Activated CD8-positive, alpha-beta T cell treated with anti-CD3 and anti-CD28 coated beads, Interleukin-2, amount 10 ng/mL, durations not matched to agents 7 days and 5 days (primary cell): Measurements from ENCODE around the gene CLEC11A. TPM values are rescaled to one million over a fixed set of nuclear protein-coding genes. Genes with fewer than 3 reads are reported as not detected.
A peak's percentile ranks its signal among the peaks of the same experiment; 100 is the strongest.
"Not testable (repeated sequence)": the region's sequence is repeated elsewhere in the genome, so short reads cannot be mapped to it uniquely, and the experiment has no call there.

ENCODE experiments used
- ATAC-seq: fragments of 150-1000 bp; cut with Tn5 transposase; one replicate; pipeline ENCODE4 v1.10.0; 2021; ENCODE audit warnings: moderate library complexity
- CTCF ChIA-PET: fragments of 350-600 bp; sonication (Branson Sonifier 250); formaldehyde crosslinking; loops from one replicate; lab custom pipeline; 2021; ENCODE audit warnings: antibody characterized with exemption; lab: Charles Lee
- POLR2A ChIA-PET: fragments of 350-600 bp; sonication (Branson Sonifier 250); formaldehyde crosslinking; loops from one replicate; lab custom pipeline; 2021; ENCODE audit warnings: antibody characterized with exemption; lab: Charles Lee
- DNase-seq: peaks from one replicate; pipeline ENCODE4 v3.0.0-alpha.2; 2020
- H3K27ac Mint-ChIP-seq: one replicate; pipeline ENCODE4 v1.8.0; 2021; ENCODE audit warnings: mild to moderate bottlenecking, mixed read lengths
- H3K27me3 Mint-ChIP-seq: one replicate; pipeline ENCODE4 v1.8.0; 2021; ENCODE audit warnings: low read depth, mixed read lengths
- H3K36me3 Mint-ChIP-seq: one replicate; pipeline ENCODE4 v1.8.0; 2021; ENCODE audit warnings: low read depth, mixed read lengths
- H3K4me1 Mint-ChIP-seq: one replicate; pipeline ENCODE4 v1.8.0; 2021; ENCODE audit warnings: low read depth, mixed read lengths
- H3K4me3 Mint-ChIP-seq: one replicate; pipeline ENCODE4 v1.8.0; 2021; ENCODE audit warnings: mild to moderate bottlenecking, mixed read lengths
- H3K9me3 Mint-ChIP-seq: one replicate; pipeline ENCODE4 v1.8.0; 2022; ENCODE audit warnings: mixed read lengths; ENCODE audit not compliant: insufficient read depth
- total RNA-seq, 2 experiments: library from RNA; stranded (reverse); gene quantifications; one replicate each; pipeline ENCODE4 v1.2.3, GENCODE V29; 2021

The CLEC11A gene
- total RNA-seq, 2 experiments from 2014 or later = 1.4 to 2.3 TPM

GRCh38 chr19:50728084-50728737 lies 5.0 kb downstream of the CLEC11A start:
- CTCF ChIA-PET = interaction anchor here (1.2 kb wide), 1 partner anchor 51 kb away, joined by 4 read pairs; no protein-coding TSS in a partner anchor
- peak; percentile 14 for ATAC-seq
- peaks cover 33% of the 10 kb centered on the region for H3K4me1 Mint-ChIP-seq
- peak overlapping the region; percentile 28 for H3K4me3 Mint-ChIP-seq
- H3K9me3 Mint-ChIP-seq = no peaks in the 10 kb centered on the region
- peak; percentile 86 for DNase-seq
- H3K27ac Mint-ChIP-seq = peak overlapping the region; percentile 34
- no peaks in the 10 kb centered on the region for H3K36me3 Mint-ChIP-seq
- POLR2A ChIA-PET = interaction anchor here (0.6 kb wide), 1 partner anchor 908 kb away, joined by 6 read pairs; no protein-coding TSS in a partner anchor
- H3K27me3 Mint-ChIP-seq = peaks cover 12% of the 10 kb centered on the region

GRCh38 chr19:50729894-50730293 lies 6.7 kb downstream of the CLEC11A start:
- ChIA-PET CTCF (no interaction called here), POLR2A (no interaction called here)
- Mint-ChIP-seq H3K9me3 (no peaks in the 10 kb centered on the region), H3K27ac (no peak overlapping the region), H3K36me3 (no peaks in the 10 kb centered on the region), H3K4me3 (no peak overlapping the region), H3K4me1 (peaks cover 28% of the 10 kb centered on the region), H3K27me3 (peaks cover 6% of the 10 kb centered on the region)
- ATAC-seq = no peak
- DNase-seq = no peak

GRCh38 chr19:50735869-50736268 lies 12.7 kb downstream of the CLEC11A start:
- H3K4me3 Mint-ChIP-seq = no peak overlapping the region
- POLR2A ChIA-PET = no interaction called here
- H3K27me3 Mint-ChIP-seq = peaks cover 9% of the 10 kb centered on the region
- CTCF ChIA-PET = interaction anchor here (2.3 kb wide), 1 partner anchor 11 kb away, joined by 11 read pairs; no protein-coding TSS in a partner anchor
- H3K27ac Mint-ChIP-seq = no peak overlapping the region
- no peaks in the 10 kb centered on the region for H3K9me3 Mint-ChIP-seq
- ATAC-seq (no peak), DNase-seq (no peak)
- H3K4me1 Mint-ChIP-seq = no peaks in the 10 kb centered on the region
- no peaks in the 10 kb centered on the region for H3K36me3 Mint-ChIP-seq

- ChIA-PET CTCF (interaction anchor here (2.3 kb wide), 1 partner anchor 11 kb away, joined by 11 read pairs; no protein-coding TSS in a partner anchor), POLR2A (no interaction called here)
- Mint-ChIP-seq H3K4me1 (no peaks in the 10 kb centered on the region), H3K27me3 (peaks cover 10% of the 10 kb centered on the region), H3K4me3 (no peak overlapping the region), H3K27ac (no peak overlapping the region), H3K36me3 (no peaks in the 10 kb centered on the region), H3K9me3 (no peaks in the 10 kb centered on the region)
- no peak for ATAC-seq
- DNase-seq = no peak
Observed at GRCh38 chr19:50736338-50736737, 13.2 kb downstream of the CLEC11A start.

GRCh38 chr19:50739132-50739913 lies 16.2 kb downstream of the CLEC11A start:
- CTCF ChIA-PET = no interaction called here

GRCh38 chr19:50739914-50740426 lies 16.8 kb downstream of the CLEC11A start:
- no peak overlapping the region for H3K27ac Mint-ChIP-seq
- H3K4me1 Mint-ChIP-seq = no peaks in the 10 kb centered on the region
- no peaks in the 10 kb centered on the region for H3K9me3 Mint-ChIP-seq
- no peak for DNase-seq
- H3K36me3 Mint-ChIP-seq = no peaks in the 10 kb centered on the region
- ATAC-seq = no peak
- H3K27me3 Mint-ChIP-seq = peaks cover 13% of the 10 kb centered on the region
- ChIA-PET POLR2A (no interaction called here), CTCF (no interaction called here)
- H3K4me3 Mint-ChIP-seq = no peak overlapping the region

More at GRCh38 chr19:50739132-50739913, 16.2 kb downstream of the CLEC11A start:
- Mint-ChIP-seq H3K36me3 (no peaks in the 10 kb centered on the region), H3K27ac (no peak overlapping the region), H3K4me3 (no peak overlapping the region), H3K4me1 (no peaks in the 10 kb centered on the region), H3K9me3 (no peaks in the 10 kb centered on the region), H3K27me3 (peaks cover 13% of the 10 kb centered on the region)
- DNase-seq (no peak), ATAC-seq (no peak)
- POLR2A ChIA-PET = no interaction called here

- no peak for ATAC-seq
- POLR2A ChIA-PET = interaction anchor here (0.7 kb wide), 1 partner anchor 354 kb away, joined by 3 read pairs; no protein-coding TSS in a partner anchor
- no peaks in the 10 kb centered on the region for H3K9me3 Mint-ChIP-seq
- H3K4me1 Mint-ChIP-seq = no peaks in the 10 kb centered on the region
- DNase-seq = no peak
- no peaks in the 10 kb centered on the region for H3K36me3 Mint-ChIP-seq
- peaks cover 11% of the 10 kb centered on the region for H3K27me3 Mint-ChIP-seq
- no peak overlapping the region for H3K27ac Mint-ChIP-seq
- no peak overlapping the region for H3K4me3 Mint-ChIP-seq
- CTCF ChIA-PET = no interaction called here
Observed at GRCh38 chr19:50741179-50741933, 18.2 kb downstream of the CLEC11A start.

- no peaks in the 10 kb centered on the region for H3K4me1 Mint-ChIP-seq
- H3K4me3 Mint-ChIP-seq = no peak overlapping the region
- H3K36me3 Mint-ChIP-seq = no peaks in the 10 kb centered on the region
- ChIA-PET POLR2A (no interaction called here), CTCF (no interaction called here)
- DNase-seq (no peak), ATAC-seq (no peak)
- no peak overlapping the region for H3K27ac Mint-ChIP-seq
- H3K27me3 Mint-ChIP-seq = peaks cover 9% of the 10 kb centered on the region
- H3K9me3 Mint-ChIP-seq = no peaks in the 10 kb centered on the region
Observed at GRCh38 chr19:50743537-50743936, 20.4 kb downstream of the CLEC11A start.

GRCh38 chr19:50745221-50745620 lies 22.1 kb downstream of the CLEC11A start:
- ATAC-seq (no peak), DNase-seq (no peak)
- no peaks in the 10 kb centered on the region for H3K4me1 Mint-ChIP-seq
- H3K4me3 Mint-ChIP-seq = no peak overlapping the region
- no peak overlapping the region for H3K27ac Mint-ChIP-seq
- POLR2A ChIA-PET = no interaction called here
- peaks cover 6% of the 10 kb centered on the region for H3K27me3 Mint-ChIP-seq
- H3K36me3 Mint-ChIP-seq = no peaks in the 10 kb centered on the region
- no peaks in the 10 kb centered on the region for H3K9me3 Mint-ChIP-seq
- CTCF ChIA-PET = no interaction called here

GRCh38 chr19:50747141-50747540 lies 24.0 kb downstream of the CLEC11A start:
- H3K27me3 Mint-ChIP-seq, H3K9me3 Mint-ChIP-seq, H3K27ac Mint-ChIP-seq, DNase-seq, H3K4me3 Mint-ChIP-seq, ATAC-seq, H3K4me1 Mint-ChIP-seq, H3K36me3 Mint-ChIP-seq, POLR2A ChIA-PET, CTCF ChIA-PET: not testable (repeated sequence)

- no peak for DNase-seq
- H3K9me3 Mint-ChIP-seq = no peaks in the 10 kb centered on the region
- no peaks in the 10 kb centered on the region for H3K27me3 Mint-ChIP-seq
- ChIA-PET CTCF (no interaction called here), POLR2A (no interaction called here)
- no peak for ATAC-seq
- no peak overlapping the region for H3K27ac Mint-ChIP-seq
- no peak overlapping the region for H3K4me3 Mint-ChIP-seq
- H3K4me1 Mint-ChIP-seq = no peaks in the 10 kb centered on the region
- no peaks in the 10 kb centered on the region for H3K36me3 Mint-ChIP-seq
Observed at GRCh38 chr19:50749490-50749889, 26.3 kb downstream of the CLEC11A start.
